DND-41 (cell line): ENCODE measurements around the gene RNF186.

ENCODE experiments used
- ATAC-seq: fragments of 200-7000 bp; cut with Tn5 transposase; 3 replicates; pipeline ENCODE4 v1.9.1; 2021; ENCODE audit warnings: low read depth; ENCODE audit not compliant: insufficient read depth
- DNase-seq: peaks from one replicate; pipeline ENCODE4 v3.0.0-alpha.2; 2020
- H2AFZ ChIP-seq: 2 replicates; pipeline ENCODE4 v1.6.0; 2012; ENCODE audit warnings: low read depth, low read length
- H3K27ac ChIP-seq: 2 replicates; pipeline ENCODE4 v1.5.1; 2012; ENCODE audit warnings: low read length, inconsistent platforms
- H3K27me3 ChIP-seq: fragments of 200-600 bp; sonication (generic); 2 replicates; pipeline ENCODE4 v1.6.0; 2012; ENCODE audit warnings: low read length, mild to moderate bottlenecking, inconsistent platforms; ENCODE audit not compliant: insufficient read depth, poor library complexity
- H3K36me3 ChIP-seq: 2 replicates; pipeline ENCODE4 v1.5.1; 2012; ENCODE audit warnings: low read length, inconsistent platforms; ENCODE audit not compliant: insufficient read depth
- H3K4me1 ChIP-seq: 2 replicates; pipeline ENCODE4 v1.5.1; 2012; ENCODE audit warnings: mild to moderate bottlenecking, low read length; ENCODE audit not compliant: insufficient read depth
- H3K4me2 ChIP-seq: 2 replicates; pipeline ENCODE4 v1.6.0; 2012; ENCODE audit warnings: mild to moderate bottlenecking, moderate library complexity, low read length, inconsistent platforms; ENCODE audit not compliant: insufficient read depth
- H3K4me3 ChIP-seq, 2 experiments: fragments of 200-600 bp in 1 of 2; shearing (Covaris generic) in 1 of 2; 2 replicates each; pipeline ENCODE4 v1.5.1; 2012 to 2016; ENCODE audit warnings: inconsistent platforms in 2 of 2, low read length in 2 of 2, mild to moderate bottlenecking in 2 of 2, low read depth in 1 of 2, moderate library complexity in 1 of 2
- H3K79me2 ChIP-seq: 2 replicates; pipeline ENCODE4 v1.6.0; 2012; ENCODE audit warnings: low read length, inconsistent platforms; ENCODE audit not compliant: insufficient read depth
- H3K9ac ChIP-seq: 2 replicates; pipeline ENCODE4 v1.6.0; 2012; ENCODE audit warnings: low read depth, mild to moderate bottlenecking, inconsistent platforms, low read length, moderate library complexity
- H3K9me3 ChIP-seq: 2 replicates; pipeline ENCODE4 v1.5.1; 2012; ENCODE audit warnings: low read length, moderate library complexity, mild to moderate bottlenecking, inconsistent platforms; ENCODE audit not compliant: insufficient read depth, severe bottlenecking
- H4K20me1 ChIP-seq: 2 replicates; pipeline ENCODE4 v1.6.0; 2012; ENCODE audit warnings: low read length; ENCODE audit not compliant: insufficient read depth
- EZH2 ChIP-seq: IDR thresholded peaks from 3 replicates; pipeline ENCODE4 v1.6.1; 2012; ENCODE audit warnings: borderline replicate concordance, low read depth, mild to moderate bottlenecking, moderate library complexity, low read length, inconsistent platforms; ENCODE audit not compliant: severe bottlenecking
- TF ChIP-seq, protein P1 (sequence below): IDR thresholded peaks from 2 replicates; pipeline ENCODE4 v1.5.1; 2012; ENCODE audit warnings: borderline replicate concordance, low read length, moderate library complexity, mild to moderate bottlenecking; ENCODE audit not compliant: poor library complexity, severe bottlenecking; ENCODE audit errors: extremely low read depth

RNF186 gene

DNA sequence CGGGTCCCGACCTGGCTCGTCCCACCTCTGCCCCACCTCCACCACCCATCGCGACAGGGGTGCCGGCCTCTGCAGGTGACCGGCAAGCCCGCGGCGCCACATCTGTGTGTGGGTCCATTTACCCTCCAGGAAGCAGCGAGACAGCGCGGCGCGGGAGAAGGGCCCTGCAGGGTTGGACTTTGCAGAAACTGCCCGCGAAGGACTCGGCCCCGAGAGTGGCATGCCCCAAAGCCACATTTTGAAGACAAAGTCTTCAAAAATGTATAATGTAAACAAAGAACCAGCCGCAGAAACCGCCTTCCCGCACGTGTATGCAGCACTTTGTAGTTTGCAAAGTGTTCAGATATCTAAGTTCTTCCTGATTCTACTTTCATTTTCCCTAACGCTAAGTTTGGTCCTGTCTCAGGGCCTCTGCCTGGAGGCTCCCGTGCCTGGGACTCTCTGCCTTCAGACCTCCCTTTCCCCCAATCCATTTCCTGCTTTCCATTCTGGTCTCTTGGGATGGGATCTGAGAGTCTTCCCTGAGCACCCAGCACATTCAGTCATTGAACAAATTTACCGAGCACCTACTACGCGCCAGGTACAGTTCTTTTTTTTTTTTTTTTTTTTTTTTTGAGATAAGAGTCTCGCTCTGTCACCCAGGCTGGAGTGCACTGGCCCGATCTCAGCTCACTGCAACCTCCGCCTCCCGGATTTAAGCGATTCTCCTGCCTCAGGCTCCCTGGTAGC is 14.8 kb downstream of the RNF186 start:
- no peak overlapping the region for H3K9ac ChIP-seq
- H3K9me3 ChIP-seq, result no peaks in the 10 kb centered on the region
- H3K27ac ChIP-seq, result no peak overlapping the region
- H3K27me3 ChIP-seq, result peaks cover 20% of the 10 kb centered on the region
- peak; percentile 26 for DNase-seq
- ATAC-seq, result peak; percentile 59; the same call in 2 of the 3 replicates
- peaks cover 6% of the 10 kb centered on the region for H3K4me1 ChIP-seq
- H3K79me2 ChIP-seq, result no peaks in the 10 kb centered on the region
- H3K36me3 ChIP-seq, result no peaks in the 10 kb centered on the region
- no peaks in the 10 kb centered on the region for H4K20me1 ChIP-seq
- H3K4me2 ChIP-seq, result peak overlapping the region; percentile 50
- TF ChIP-seq EZH2, result no peak
- TF ChIP-seq, protein P1, sequence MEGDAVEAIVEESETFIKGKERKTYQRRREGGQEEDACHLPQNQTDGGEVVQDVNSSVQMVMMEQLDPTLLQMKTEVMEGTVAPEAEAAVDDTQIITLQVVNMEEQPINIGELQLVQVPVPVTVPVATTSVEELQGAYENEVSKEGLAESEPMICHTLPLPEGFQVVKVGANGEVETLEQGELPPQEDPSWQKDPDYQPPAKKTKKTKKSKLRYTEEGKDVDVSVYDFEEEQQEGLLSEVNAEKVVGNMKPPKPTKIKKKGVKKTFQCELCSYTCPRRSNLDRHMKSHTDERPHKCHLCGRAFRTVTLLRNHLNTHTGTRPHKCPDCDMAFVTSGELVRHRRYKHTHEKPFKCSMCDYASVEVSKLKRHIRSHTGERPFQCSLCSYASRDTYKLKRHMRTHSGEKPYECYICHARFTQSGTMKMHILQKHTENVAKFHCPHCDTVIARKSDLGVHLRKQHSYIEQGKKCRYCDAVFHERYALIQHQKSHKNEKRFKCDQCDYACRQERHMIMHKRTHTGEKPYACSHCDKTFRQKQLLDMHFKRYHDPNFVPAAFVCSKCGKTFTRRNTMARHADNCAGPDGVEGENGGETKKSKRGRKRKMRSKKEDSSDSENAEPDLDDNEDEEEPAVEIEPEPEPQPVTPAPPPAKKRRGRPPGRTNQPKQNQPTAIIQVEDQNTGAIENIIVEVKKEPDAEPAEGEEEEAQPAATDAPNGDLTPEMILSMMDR, result no peak
- peak overlapping the region in 1 of 2 experiments; percentile 27; a peak in 1 of 4 replicates for H3K4me3 ChIP-seq
- peak overlapping the region; percentile 33 for H2AFZ ChIP-seq

DNA sequence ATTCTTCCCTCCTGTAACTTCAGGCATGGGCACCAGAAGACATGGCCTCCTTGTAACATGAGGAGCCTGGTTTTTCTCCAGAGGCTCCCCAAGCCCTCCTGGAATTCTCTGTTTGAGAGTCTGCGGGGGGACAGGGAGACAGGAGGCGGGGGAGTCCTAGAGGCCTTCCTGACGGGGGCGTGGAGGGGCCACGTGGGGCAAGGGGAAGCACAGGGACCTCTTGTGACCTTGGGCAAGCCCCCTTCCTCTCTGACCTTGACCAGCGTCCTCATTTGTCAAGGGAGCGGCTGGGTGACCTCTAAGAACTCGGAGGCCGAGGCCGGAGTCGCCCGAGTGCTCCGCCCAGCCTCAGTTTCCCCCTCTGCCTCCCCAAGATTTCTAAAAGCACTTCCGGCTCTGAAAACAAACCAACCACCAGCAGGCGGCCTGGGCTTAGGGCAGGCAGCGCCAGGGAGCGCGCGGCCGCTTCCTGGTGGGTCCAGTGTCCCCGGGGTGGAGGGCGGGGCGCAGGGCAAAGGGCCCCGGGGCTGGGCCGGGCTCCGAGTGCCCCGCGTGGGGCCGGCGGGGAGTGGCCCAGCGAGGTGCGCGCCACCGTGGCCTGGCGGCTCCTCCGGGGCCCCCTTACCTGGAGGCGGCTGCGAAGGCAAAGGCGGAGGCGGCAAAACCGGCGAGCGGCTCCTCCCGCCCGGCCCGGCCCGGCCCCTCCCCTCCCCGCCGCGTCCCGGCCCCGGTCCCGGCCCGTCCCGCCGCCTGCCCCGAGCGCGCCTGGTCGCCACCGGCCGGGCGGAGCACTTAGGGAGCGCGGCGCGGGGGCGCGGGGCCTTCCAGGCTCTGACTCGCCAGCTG is 15.6 kb downstream of the RNF186 start, which contains the start of gene TMCO4:
Gene TMCO4, minus strand, starts transcription at position 687 of the 846 bp plus-strand sequence. CDS start 19,158 bp downstream, outside the sequence.
- no peak for TF ChIP-seq EZH2
- TF ChIP-seq, protein P1, result no peak
- peaks cover 20% of the 10 kb centered on the region for H3K27me3 ChIP-seq
- no peaks in the 10 kb centered on the region for H3K9me3 ChIP-seq
- peaks cover 6% of the 10 kb centered on the region for H3K4me1 ChIP-seq
- H2AFZ ChIP-seq, result peak within 1 kb of the TSS; percentile 33
- no peak within 1 kb of the TSS for H3K27ac ChIP-seq
- H4K20me1 ChIP-seq, result no peaks in the 10 kb centered on the region
- DNase-seq (no peak), ATAC-seq (peak; percentile 19; the same call in 1 of the 3 replicates)
- no peaks in the 10 kb centered on the region for H3K36me3 ChIP-seq
- H3K79me2 ChIP-seq, result no peaks in the 10 kb centered on the region
- H3K9ac ChIP-seq, result no peak within 1 kb of the TSS
- peak within 1 kb of the TSS; percentile 50 for H3K4me2 ChIP-seq
- H3K4me3 ChIP-seq, result peak within 1 kb of the TSS in 1 of 2 experiments; percentile 27; a peak in 1 of 4 replicates

DNA sequence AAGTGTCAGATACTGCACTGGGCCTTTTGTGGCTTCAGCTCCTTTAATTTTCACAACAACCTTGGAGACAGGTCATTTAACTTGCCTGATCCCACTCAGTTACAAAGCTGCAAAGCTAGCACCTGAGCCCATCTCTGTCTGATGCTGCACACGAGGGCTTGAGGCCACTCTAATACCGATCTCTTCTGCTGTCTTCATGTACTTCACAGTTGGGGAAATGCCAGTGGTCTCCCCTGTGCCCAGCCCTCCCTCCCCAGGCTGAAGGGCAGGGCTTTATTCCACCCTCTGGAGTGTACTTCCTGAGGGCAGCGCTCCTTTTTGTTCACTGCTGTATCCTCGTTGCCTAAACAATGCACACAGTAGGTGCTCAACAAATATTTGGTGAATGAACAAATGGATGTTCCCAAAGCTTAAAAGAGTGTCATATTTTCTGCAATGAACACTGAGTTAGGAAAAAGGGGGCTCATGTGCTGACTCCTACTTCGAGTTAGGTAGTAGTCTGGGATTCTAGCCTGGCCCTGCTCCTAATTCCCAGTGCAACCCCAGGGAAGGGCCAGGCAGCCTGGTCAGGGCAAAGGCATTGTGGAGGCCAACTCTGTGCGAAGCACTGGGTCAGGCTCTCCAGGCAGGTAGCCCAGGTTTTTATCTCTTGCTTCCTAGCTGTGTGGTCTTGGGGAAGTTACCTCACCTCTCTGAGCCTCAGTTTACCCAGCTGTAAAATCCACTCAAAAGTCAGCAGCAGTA is 16.4 kb downstream of the RNF186 start:
- Histone ChIP-seq H3K27ac (no peak overlapping the region), H3K9ac (no peak overlapping the region), H3K27me3 (peaks cover 20% of the 10 kb centered on the region), H3K9me3 (no peaks in the 10 kb centered on the region), H3K4me2 (no peak overlapping the region), H4K20me1 (no peaks in the 10 kb centered on the region), H3K79me2 (no peaks in the 10 kb centered on the region), H3K4me3 (no peak overlapping the region), H2AFZ (no peak overlapping the region), H3K36me3 (no peaks in the 10 kb centered on the region), H3K4me1 (peaks cover 6% of the 10 kb centered on the region)
- no peak for ATAC-seq
- DNase-seq, result no peak
- TF ChIP-seq, protein P1, result no peak
- TF ChIP-seq EZH2, result no peak
